ENCODE results near the gene PABPC1L. TPM values are rescaled to one million over a fixed set of nuclear protein-coding genes. Genes with fewer than 3 reads are reported as not detected.

PABPC1L gene
- total RNA-seq, 2 donors from 2014 or later = 11.5 to 36.3 TPM

DNA sequence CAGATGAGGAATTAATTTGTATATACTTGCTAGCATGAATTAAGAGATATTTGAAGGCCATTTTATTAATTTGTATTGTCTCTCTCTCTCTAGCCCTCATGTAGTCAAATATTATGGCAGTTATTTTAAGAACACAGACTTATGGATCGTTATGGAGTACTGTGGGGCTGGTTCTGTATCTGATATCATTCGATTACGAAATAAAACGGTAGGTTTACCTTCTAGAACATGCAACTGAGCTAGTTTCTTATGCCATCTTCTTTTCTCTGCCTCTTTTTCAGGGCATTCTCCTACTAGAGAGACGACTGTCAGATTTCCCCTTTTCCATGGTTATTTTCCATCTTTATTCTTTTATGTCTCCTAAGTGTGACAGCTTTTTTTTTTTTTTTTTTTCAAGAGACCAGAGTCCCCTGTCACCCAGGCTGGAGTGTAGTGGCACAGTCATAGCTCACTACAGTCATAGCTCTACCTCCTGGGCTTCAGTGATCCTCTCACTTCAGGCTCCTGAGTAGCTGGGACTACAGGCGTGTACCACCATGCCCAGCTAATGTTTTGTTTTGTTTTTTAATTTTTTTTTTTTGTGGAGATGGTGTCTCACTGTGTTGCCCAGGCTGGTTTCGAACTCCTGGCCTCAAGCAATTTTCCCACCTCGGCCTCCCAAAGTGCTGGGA is 72.0 kb downstream of the PABPC1L start:
- Histone ChIP-seq H3K9ac (ENCODE audit: low read depth in 2 of 2, low read length in 2 of 2) (no peak overlapping the region), H3K4me3 (no peak overlapping the region), H3K9me3 (no peaks in the 10 kb centered on the region), H3K27me3 (no peaks in the 10 kb centered on the region), H3K4me1 (no peaks in the 10 kb centered on the region), H3K27ac (no peak overlapping the region), H3K36me3 (no peaks in the 10 kb centered on the region)
- DNase-seq = no peak
- TF ChIP-seq, protein P1, sequence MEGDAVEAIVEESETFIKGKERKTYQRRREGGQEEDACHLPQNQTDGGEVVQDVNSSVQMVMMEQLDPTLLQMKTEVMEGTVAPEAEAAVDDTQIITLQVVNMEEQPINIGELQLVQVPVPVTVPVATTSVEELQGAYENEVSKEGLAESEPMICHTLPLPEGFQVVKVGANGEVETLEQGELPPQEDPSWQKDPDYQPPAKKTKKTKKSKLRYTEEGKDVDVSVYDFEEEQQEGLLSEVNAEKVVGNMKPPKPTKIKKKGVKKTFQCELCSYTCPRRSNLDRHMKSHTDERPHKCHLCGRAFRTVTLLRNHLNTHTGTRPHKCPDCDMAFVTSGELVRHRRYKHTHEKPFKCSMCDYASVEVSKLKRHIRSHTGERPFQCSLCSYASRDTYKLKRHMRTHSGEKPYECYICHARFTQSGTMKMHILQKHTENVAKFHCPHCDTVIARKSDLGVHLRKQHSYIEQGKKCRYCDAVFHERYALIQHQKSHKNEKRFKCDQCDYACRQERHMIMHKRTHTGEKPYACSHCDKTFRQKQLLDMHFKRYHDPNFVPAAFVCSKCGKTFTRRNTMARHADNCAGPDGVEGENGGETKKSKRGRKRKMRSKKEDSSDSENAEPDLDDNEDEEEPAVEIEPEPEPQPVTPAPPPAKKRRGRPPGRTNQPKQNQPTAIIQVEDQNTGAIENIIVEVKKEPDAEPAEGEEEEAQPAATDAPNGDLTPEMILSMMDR (IDR thresholded peaks at IDR 0.05) = no peak
- intact Hi-C loops (cut with DNase I) = no loop called here

DNA sequence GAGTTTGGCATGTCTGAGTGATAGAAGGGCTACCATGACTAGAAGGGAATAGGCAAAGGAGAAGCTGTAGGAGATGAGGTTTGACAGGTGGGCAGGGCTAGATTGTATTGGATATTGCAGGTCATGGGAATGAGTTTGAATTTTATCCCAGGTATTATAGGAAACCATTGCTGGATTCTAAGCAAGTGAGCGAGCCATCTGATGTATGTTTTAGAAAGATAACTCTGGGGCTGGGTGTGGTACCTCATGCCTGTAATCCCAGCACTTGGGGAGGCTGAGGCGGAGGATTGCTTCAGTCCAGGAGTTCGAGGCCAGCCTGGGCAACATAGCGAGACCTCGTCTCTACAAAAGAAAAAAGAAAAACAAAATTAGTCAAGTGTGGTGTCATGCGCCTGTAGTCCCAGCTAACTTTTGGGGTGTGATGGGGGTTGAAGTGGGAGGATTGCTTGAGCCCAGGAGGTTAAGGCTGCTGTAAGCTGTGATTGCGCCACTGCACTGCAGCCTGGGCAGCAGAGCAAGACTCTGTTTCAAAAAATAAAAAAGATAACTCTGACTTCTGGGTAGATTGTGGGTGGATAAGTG is 73.3 kb downstream of the PABPC1L start:
- Histone ChIP-seq H3K27me3 (no peaks in the 10 kb centered on the region), H3K4me1 (no peaks in the 10 kb centered on the region), H3K9ac (ENCODE audit: low read depth in 2 of 2, low read length in 2 of 2) (no peak overlapping the region), H3K9me3 (no peaks in the 10 kb centered on the region), H3K36me3 (no peaks in the 10 kb centered on the region), H3K4me3 (no peak overlapping the region), H3K27ac (no peak overlapping the region)
- TF ChIP-seq, protein P1 (IDR thresholded peaks at IDR 0.05) = no peak
- no peak for DNase-seq
- intact Hi-C loops (cut with DNase I) = no loop called here

DNA sequence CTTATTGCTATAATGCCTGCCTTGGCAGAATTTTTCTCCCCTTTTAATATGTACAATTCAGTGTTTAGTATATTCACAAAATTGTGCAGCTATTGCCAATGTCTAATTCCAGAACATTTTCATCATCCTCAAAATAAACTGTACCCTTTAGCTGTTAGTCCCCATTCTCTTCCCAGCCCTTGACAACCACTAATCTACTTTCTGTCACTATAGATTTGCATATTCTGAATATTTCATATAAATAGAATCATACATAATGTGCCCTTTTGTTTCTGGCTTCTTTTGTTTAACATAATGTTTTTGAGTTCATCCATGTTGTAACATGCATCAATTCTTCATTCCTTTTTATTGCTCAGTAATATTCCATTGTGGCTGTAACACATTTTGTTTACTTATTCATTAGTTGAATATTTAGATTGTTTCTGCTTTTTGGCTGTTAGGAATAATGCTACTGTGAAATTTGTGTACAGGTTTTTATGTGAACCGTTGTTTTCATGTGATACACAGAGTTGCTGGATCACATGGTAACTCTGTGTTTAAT is 78.8 kb downstream of the PABPC1L start:
- Histone ChIP-seq H3K4me3 (no peak overlapping the region), H3K36me3 (peaks cover 4% of the 10 kb centered on the region), H3K9ac (ENCODE audit: low read depth in 2 of 2, low read length in 2 of 2) (no peak overlapping the region), H3K27ac (no peak overlapping the region), H3K9me3 (no peaks in the 10 kb centered on the region), H3K27me3 (no peaks in the 10 kb centered on the region), H3K4me1 (no peaks in the 10 kb centered on the region)
- TF ChIP-seq, protein P1 (IDR thresholded peaks at IDR 0.05) = no peak
- DNase-seq = no peak
- intact Hi-C loops (cut with DNase I) = no loop called here

Other genes with a start within 250 kb of the PABPC1L start
- 1 to 10 TPM in 1 of 2 donors, under 1 TPM in 1; 0.84 to 2.9 TPM for gene CCN5, start 194.7 kb upstream of the PABPC1L start, total RNA-seq
- gene KCNK15, start 164.2 kb upstream of the PABPC1L start, total RNA-seq = under 1 TPM; 0.21 to 0.27 TPM
- gene RIMS4, start 99.5 kb upstream of the PABPC1L start, total RNA-seq = under 1 TPM; 0.64 to 0.74 TPM
- 100 to 1,000 TPM; 256 to 282 TPM for gene YWHAB, start 24.4 kb upstream of the PABPC1L start, total RNA-seq
- 10 to 100 TPM; 16.5 to 29.9 TPM for gene TOMM34, start 50.3 kb downstream of the PABPC1L start, total RNA-seq
- 10 to 100 TPM; 28.9 to 29.9 TPM for gene STK4, start 56.5 kb downstream of the PABPC1L start, total RNA-seq
- gene KCNS1, start 191.1 kb downstream of the PABPC1L start, total RNA-seq = under 1 TPM in 1 of 2 donors, not detected in 1; 0.17 TPM
- gene WFDC5, start 205.1 kb downstream of the PABPC1L start, total RNA-seq = not detected
- gene WFDC12, start 214.4 kb downstream of the PABPC1L start, total RNA-seq = not detected

Measured in colonic mucosa (tissue), 4 donors.